Astrocyte (in vitro differentiated cells and primary cell): ENCODE measurements around the gene P3H2.

ENCODE experiments used
- EZH2 ChIP-seq: IDR thresholded peaks from 2 replicates; pipeline ENCODE4 v1.6.1; 2012; ENCODE audit warnings: mild to moderate bottlenecking, low read length, inconsistent platforms; ENCODE audit not compliant: insufficient read depth
- TF ChIP-seq, protein P1 (sequence below): IDR thresholded peaks from 2 replicates; pipeline ENCODE4 v1.5.1; 2011; ENCODE audit warnings: low read depth, mild to moderate bottlenecking, inconsistent platforms, low read length, moderate library complexity; ENCODE audit not compliant: insufficient read depth

DNA sequence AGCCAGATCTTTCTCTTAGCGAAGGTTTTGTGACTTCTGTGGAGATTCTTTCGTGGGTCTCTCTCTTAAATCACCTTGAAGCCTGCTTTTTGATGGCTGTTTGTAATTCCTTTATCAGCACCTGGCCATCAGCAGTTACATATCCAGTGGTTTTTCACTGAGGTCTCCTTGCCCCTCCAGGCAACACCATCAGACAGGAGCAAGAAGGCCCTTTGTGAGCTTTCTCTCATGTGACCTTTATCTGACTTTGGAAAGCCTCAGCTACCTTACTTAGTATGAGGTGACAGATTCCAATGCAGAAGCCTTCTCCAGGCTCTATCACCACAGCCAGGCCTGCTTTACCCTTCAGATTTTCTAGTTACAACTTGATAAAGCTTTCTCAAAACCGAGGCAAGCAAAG, 30.0 kb upstream of the P3H2 start:
- TF ChIP-seq, protein P1, sequence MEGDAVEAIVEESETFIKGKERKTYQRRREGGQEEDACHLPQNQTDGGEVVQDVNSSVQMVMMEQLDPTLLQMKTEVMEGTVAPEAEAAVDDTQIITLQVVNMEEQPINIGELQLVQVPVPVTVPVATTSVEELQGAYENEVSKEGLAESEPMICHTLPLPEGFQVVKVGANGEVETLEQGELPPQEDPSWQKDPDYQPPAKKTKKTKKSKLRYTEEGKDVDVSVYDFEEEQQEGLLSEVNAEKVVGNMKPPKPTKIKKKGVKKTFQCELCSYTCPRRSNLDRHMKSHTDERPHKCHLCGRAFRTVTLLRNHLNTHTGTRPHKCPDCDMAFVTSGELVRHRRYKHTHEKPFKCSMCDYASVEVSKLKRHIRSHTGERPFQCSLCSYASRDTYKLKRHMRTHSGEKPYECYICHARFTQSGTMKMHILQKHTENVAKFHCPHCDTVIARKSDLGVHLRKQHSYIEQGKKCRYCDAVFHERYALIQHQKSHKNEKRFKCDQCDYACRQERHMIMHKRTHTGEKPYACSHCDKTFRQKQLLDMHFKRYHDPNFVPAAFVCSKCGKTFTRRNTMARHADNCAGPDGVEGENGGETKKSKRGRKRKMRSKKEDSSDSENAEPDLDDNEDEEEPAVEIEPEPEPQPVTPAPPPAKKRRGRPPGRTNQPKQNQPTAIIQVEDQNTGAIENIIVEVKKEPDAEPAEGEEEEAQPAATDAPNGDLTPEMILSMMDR: no peak
- no peak for TF ChIP-seq EZH2
